ENCODE results near the gene EPHX1.

Gene EPHX1

DNA sequence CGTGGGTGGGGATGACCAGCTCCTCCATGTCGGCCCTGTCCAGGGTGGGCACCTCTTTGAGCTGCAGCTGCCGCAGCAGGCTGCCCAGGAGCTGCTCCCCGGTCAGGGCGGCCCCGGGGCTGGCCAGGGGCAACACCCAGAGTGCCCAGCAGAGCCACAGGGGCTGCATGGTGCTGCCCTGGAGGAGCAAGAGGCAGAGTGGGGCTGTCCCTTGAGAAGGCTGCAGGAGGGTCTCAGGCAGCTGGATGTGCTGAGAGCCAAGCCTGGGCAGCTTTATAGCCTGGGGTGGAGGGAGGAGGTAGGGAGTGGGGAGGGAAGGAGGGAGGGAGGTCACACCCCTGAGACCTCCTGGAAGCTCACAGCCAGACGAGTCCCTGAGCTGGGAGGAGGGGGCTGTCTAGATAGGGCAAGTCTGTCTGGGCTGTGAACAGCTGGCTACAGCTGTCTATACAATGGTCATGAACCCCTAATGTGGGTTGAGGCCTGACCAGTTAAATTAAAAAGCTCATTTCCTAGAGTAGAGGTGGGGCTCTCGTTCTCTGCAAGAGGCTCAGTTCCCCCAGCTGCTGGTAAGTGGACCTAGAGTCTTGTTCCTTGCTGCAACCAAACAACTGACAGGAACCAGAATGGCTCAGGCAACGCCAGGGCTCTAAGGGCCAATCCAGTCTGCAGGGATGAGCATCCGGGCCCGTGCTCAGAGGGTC lies 79.1 kb downstream of the EPHX1 start, which contains the start of gene LEFTY1:
Gene LEFTY1 (minus strand): TSS at position 249 of the 704 bp plus-strand sequence. CDS start 80 bp downstream, at position 169.
- DNase-seq (ENCODE audit: extremely low read depth, low read depth), result no peak

DNA sequence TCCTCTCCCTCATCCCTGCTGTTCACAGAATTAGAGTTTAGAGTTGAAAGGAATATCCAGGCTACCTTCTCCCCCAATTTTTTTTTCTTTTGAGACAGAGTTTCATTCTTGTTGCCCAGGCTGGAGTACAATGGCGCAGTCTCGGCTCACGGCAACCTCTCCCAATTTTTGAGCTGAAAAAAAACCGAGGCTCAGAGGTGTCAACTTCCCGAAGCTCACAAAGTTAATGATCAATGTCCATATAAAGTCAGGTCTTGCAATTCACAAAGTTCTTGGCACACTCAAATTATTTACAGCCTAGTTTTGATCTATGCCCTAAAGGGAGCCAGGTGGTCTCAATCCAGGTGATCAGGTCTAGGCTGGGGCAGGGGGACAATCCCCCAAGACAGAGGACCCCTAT lies 79.8 kb downstream of the EPHX1 start:
- TF ChIP-seq, protein P1, sequence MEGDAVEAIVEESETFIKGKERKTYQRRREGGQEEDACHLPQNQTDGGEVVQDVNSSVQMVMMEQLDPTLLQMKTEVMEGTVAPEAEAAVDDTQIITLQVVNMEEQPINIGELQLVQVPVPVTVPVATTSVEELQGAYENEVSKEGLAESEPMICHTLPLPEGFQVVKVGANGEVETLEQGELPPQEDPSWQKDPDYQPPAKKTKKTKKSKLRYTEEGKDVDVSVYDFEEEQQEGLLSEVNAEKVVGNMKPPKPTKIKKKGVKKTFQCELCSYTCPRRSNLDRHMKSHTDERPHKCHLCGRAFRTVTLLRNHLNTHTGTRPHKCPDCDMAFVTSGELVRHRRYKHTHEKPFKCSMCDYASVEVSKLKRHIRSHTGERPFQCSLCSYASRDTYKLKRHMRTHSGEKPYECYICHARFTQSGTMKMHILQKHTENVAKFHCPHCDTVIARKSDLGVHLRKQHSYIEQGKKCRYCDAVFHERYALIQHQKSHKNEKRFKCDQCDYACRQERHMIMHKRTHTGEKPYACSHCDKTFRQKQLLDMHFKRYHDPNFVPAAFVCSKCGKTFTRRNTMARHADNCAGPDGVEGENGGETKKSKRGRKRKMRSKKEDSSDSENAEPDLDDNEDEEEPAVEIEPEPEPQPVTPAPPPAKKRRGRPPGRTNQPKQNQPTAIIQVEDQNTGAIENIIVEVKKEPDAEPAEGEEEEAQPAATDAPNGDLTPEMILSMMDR (IDR thresholded peaks at IDR 0.05; ENCODE audit: low read depth, low read length), result no peak
- DNase-seq (ENCODE audit: extremely low read depth, low read depth), result no peak

More for the DNA sequence above, 79.1 kb downstream of the EPHX1 start, which contains the start of gene LEFTY1:
- TF ChIP-seq, protein P1 (IDR thresholded peaks at IDR 0.05; ENCODE audit: low read depth, low read length), result no peak

DNA sequence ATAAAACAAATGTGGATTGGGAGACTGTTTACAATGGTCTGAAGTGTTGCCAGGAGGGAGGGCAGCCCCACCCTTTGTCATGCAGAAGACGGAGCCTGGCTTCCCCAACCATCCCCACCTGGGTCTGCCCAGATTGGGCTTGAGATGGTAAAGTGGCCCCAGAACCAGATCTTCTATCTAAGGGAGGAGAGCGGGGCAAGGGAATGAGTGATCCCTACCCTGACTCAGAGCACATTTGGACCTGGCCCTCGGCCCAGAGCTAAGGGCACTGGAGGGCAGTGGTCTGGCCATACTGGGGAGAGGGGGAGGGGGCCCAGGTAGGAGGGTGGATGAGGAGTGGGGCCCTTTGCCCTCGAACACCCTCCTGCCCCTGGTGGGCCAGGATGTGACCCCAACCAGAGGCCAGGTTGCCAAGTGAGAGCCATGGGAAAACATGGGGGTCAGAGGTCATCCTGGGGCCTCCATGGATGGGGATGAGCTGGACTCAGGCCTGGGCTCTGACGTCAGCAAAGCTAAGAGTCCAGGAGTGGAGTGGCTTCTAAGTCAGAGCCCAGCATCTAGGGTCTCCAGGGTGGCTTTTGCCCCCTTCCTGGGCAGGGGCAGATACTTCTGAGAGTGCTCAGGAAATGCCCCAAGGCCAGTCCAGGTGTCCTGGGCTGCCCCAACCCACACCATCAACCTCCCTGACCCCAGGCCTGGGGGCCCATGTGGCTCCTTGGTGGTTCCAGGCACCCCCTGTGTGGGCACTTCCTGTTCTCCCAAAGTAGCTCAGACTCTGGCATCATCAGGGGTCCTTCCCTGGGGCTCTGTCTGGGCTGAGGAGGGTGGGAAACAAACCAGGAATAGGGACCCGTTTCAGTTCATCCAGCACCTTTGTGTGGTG lies 80.7 kb downstream of the EPHX1 start:
- TF ChIP-seq, protein P1 (IDR thresholded peaks at IDR 0.05; ENCODE audit: low read depth, low read length), result no peak
- DNase-seq (ENCODE audit: extremely low read depth, low read depth), result no peak

DNA sequence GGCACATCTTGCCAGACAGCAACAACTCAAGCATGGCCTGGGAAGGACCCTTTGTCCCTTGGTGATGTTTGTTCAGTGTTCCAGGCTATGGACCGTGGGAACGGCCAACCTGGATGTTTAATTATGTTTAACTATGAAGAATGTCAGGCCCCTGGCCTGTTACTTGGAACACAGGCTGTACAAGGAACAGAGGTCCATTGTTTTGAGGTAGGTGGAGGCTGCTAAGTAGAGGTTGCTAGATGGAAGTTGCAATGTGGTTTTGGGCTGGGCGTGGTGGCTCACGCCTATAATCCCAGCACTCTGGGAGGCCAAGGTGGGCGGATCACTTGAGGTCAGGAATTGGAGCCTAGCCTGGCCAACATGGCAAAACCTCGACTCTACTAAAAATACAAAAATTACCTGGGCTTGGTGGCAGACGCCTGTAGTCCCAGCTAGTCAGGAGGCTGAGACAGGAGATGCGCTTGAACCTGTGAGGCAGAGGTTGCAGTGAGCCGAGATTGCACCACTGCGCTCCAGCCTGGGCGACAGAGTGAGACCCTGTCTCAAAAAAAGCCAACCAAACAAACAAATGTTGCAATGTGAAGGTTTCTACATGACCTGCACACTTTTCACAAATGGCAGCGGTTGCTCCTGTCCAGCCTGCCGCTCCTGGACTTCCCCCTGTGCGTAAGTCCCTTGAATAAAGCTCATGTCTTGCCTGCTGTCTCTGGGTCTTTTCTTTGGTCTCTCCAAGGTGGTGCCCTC lies 81.5 kb downstream of the EPHX1 start:
- no peak for DNase-seq (ENCODE audit: extremely low read depth, low read depth)
- TF ChIP-seq, protein P1 (IDR thresholded peaks at IDR 0.05; ENCODE audit: low read depth, low read length), result no peak

DNA sequence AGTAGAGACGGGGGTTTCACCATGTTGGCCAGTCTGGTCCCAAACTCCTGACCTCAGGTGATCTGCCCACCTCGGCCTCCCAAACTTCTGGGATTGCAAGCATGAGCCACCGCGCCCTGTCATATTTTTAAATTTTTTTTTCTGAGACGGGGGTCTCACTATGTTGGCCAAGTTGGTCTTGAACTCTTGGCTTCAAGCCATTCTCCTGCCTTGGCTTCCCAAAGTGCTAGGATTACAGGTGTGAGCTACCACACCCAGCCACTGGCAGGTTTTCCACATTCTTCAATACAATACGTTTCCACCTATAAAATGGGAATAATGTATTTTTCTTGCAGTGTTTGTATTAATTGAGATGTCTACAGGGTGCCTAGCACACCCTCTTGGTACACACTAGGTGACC lies 82.4 kb downstream of the EPHX1 start:
- no peak for DNase-seq (ENCODE audit: extremely low read depth, low read depth)
- TF ChIP-seq, protein P1 (IDR thresholded peaks at IDR 0.05; ENCODE audit: low read depth, low read length), result no peak
